Heart left ventricle (tissue), 13 donors: Measurements from ENCODE around the gene METTL21C.

Experiments used
- CTCF ChIP-seq, 12 donors: fragments of 200-600 bp; sonication (generic) in 4 of 12; IDR thresholded peaks; one replicate each; pipeline versions ENCODE4 v1.5.0 to v1.8.0; 2018 to 2022; ENCODE audit warnings: antibody characterized with exemption in 12 of 12, mild to moderate bottlenecking in 5 of 12
- POLR2A ChIP-seq, 2 donors: fragments of 450-650 bp; IDR thresholded peaks; one replicate each; pipeline ENCODE4 v1.6.1; 2017; ENCODE audit warnings: antibody characterized with exemption in 2 of 2, mild to moderate bottlenecking in 2 of 2, moderate library complexity in 2 of 2
- donor health status: ischemic (EF 13 %, LVEDD 7.1; RV severe dilation, severe dysfunction).
- donor health status: DM: no; HTN: yes; CAD: no.
- donor health status: DM: no; HTN: no; CAD: no.
- donor health status: ischemic (EF 25% LVEDD 6.9; RV normal size, moderate dysfunction).
- donor health status: ischemic (EF 25% LVEDD 5.7; RV mildly dilated, moderate dysfunction).
- donor health status: ischemic (EF 35%, LVEDD 5.7; RV mildly dilated, moderate dysfunction).
- donor health status: nonischemic (EF 11% LVEDD 7.7; RV severe dilation, severe dysfunction).
- donor health status: DM: yes; HTN: yes; CAD: no.
- donor health status: PGD.
- donor health status: ischemic (EF 29% LVEDD 5.4; RV normal size, mild dysfunction).
- donor health status: nonischemic (EF 23%, LVEDD 6.1; RV moderate dilation, normal function).

- TF ChIP-seq POLR2A (IDR thresholded peaks at IDR 0.05) (no peak), CTCF (IDR thresholded peaks at IDR 0.05) (no peak)
Observed at GRCh38 chr13:102697929-102698648, 3.2 kb upstream of the METTL21C start.
